A549 (cell line): ENCODE results near the gene PLEKHA4. TPM values are rescaled to one million over a fixed set of nuclear protein-coding genes. Genes with fewer than 3 reads are reported as not detected.

ENCODE experiments used
- ATAC-seq, 2 experiments: fragments of 200-7000 bp in 1 of 2; fragments of >200 bp in 1 of 2; cut with Nextera tagmentation in 1 of 2; cut with Tn5 transposase in 1 of 2; 3 replicates each; pipeline versions ENCODE4 v1.8.0 to v1.9.1; 2018 to 2020; ENCODE audit warnings: mild to moderate bottlenecking in 1 of 2, moderate library complexity in 1 of 2
- CTCF ChIA-PET: fragments of 300-600 bp; sonication (Branson Sonifier 250); formaldehyde crosslinking; extraction: SDS; loops from one replicate; lab custom pipeline; 2021; ENCODE audit warnings: antibody characterized with exemption, inconsistent platforms; lab: Yijun Ruan, JAX
- POLR2A ChIA-PET: fragments of 350-600 bp; formaldehyde crosslinking; extraction: SDS; loops from one replicate; lab custom pipeline; 2021; ENCODE audit warnings: antibody characterized with exemption, inconsistent platforms; lab: Yijun Ruan, JAX
- DNase-seq, 2 experiments: peaks; one replicate each; pipeline versions ENCODE4 v3.0.0 to v3.0.0-alpha.2; 2011 to 2016; ENCODE audit warnings: low read depth in 1 of 2, low spot score in 1 of 2
- FAIRE-seq: peaks from 2 replicates; lab custom pipeline; 2011; peaks lifted over from hg19 to GRCh38; lab: Jason Lieb, UNC
- H3K27ac ChIP-seq, 2 experiments: fragments of >200 bp; sonication (Bioruptor Twin); formaldehyde crosslinking; 3 replicates each; pipeline ENCODE4 v1.5.1; 2016 to 2017
- H3K4me1 ChIP-seq: fragments of >200 bp; sonication (Bioruptor Twin); formaldehyde crosslinking; 3 replicates; pipeline ENCODE4 v1.6.1; 2016
- H3K4me2 ChIP-seq: fragments of >200 bp; sonication (Bioruptor Twin); formaldehyde crosslinking; 3 replicates; pipeline ENCODE4 v1.6.1; 2016
- H3K4me3 ChIP-seq: fragments of >200 bp; sonication (Bioruptor Twin); formaldehyde crosslinking; 3 replicates; pipeline ENCODE4 v1.5.1; 2016
- H3K9me3 ChIP-seq: fragments of >200 bp; sonication (Bioruptor Twin); formaldehyde crosslinking; 3 replicates; pipeline ENCODE4 v1.6.1; 2016
- ATOH8 ChIP-seq: fragments of 250-450 bp; sonication (Bioruptor Pico); IDR thresholded peaks from 2 replicates; pipeline ENCODE4 v1.5.0; 2020; ENCODE audit warnings: low read depth, mild to moderate bottlenecking, moderate library complexity
- CBX8 ChIP-seq: fragments of 200-600 bp; sonication (generic); IDR thresholded peaks from 2 replicates; pipeline ENCODE4 v1.6.1; 2016
- CEBPB ChIP-seq, 2 experiments: fragments of >200 bp in 1 of 2; sonication (Bioruptor Twin) in 1 of 2; formaldehyde crosslinking in 1 of 2; IDR thresholded peaks; 2 replicates each; pipeline ENCODE4 v1.6.1; 2012 to 2016
- CHD2 ChIP-seq: fragments of 150-350 bp; IDR thresholded peaks from 2 replicates; pipeline ENCODE4 v1.6.1; 2014; ENCODE audit warnings: low read length; ENCODE audit not compliant: partially characterized antibody
- CTCF ChIP-seq: fragments of >200 bp; sonication (Bioruptor Twin); formaldehyde crosslinking; IDR thresholded peaks from 3 replicates; pipeline ENCODE4 v1.5.1; 2016
- E2F6 ChIP-seq: IDR thresholded peaks from 2 replicates; pipeline ENCODE4 v1.6.1; 2012; ENCODE audit warnings: low read depth, borderline replicate concordance
- EHF ChIP-seq: fragments of 250-450 bp; sonication (Bioruptor Pico); IDR thresholded peaks from 2 replicates; pipeline ENCODE4 v1.5.0; 2020; ENCODE audit warnings: mild to moderate bottlenecking
- ELK1 ChIP-seq: fragments of 150-350 bp; IDR thresholded peaks from 2 replicates; pipeline ENCODE4 v1.6.1; 2014; ENCODE audit warnings: low read depth, mild to moderate bottlenecking, low read length
- EP300 ChIP-seq, 2 experiments: fragments of >200 bp; sonication (Bioruptor Twin); formaldehyde crosslinking; IDR thresholded peaks; 2 replicates in 1 of 2; 3 replicates in 1 of 2; pipeline ENCODE4 v1.6.1; 2016 to 2017
- FOSB ChIP-seq: fragments of 250-450 bp; sonication (Bioruptor Pico); IDR thresholded peaks from 2 replicates; pipeline ENCODE4 v1.5.0; 2020; ENCODE audit warnings: mild to moderate bottlenecking, moderate library complexity
- FOSL2 ChIP-seq, 2 experiments: fragments of 450-650 bp in 1 of 2; fragments of >200 bp in 1 of 2; sonication (Bioruptor Twin) in 1 of 2; formaldehyde crosslinking; IDR thresholded peaks; 2 replicates each; pipeline versions ENCODE4 v1.5.0 to v1.6.1; 2016 to 2020; ENCODE audit warnings: mild to moderate bottlenecking in 1 of 2, moderate library complexity in 1 of 2
- FOXS1 ChIP-seq: fragments of 250-450 bp; sonication (Bioruptor Pico); IDR thresholded peaks from 2 replicates; pipeline ENCODE4 v1.5.0; 2020; ENCODE audit warnings: mild to moderate bottlenecking, moderate library complexity
- HOXA7 ChIP-seq: fragments of 250-450 bp; sonication (Bioruptor Pico); IDR thresholded peaks from 2 replicates; pipeline ENCODE4 v1.5.0; 2020; ENCODE audit warnings: mild to moderate bottlenecking, moderate library complexity
- JUNB ChIP-seq: fragments of >200 bp; sonication (Bioruptor Twin); formaldehyde crosslinking; IDR thresholded peaks from 2 replicates; pipeline ENCODE4 v1.6.1; 2016
- KDM1A ChIP-seq: fragments of 200-600 bp; sonication (generic); IDR thresholded peaks from 2 replicates; pipeline ENCODE4 v1.6.1; 2016; ENCODE audit warnings: low read depth, mild to moderate bottlenecking
- KDM5A ChIP-seq: fragments of 200-600 bp; sonication (generic); IDR thresholded peaks from 2 replicates; pipeline ENCODE4 v1.6.1; 2016; ENCODE audit warnings: antibody characterized with exemption, mild to moderate bottlenecking
- MAZ ChIP-seq: fragments of 150-350 bp; IDR thresholded peaks from 2 replicates; pipeline ENCODE4 v1.6.1; 2014; ENCODE audit warnings: antibody characterized with exemption, low read depth, low read length, borderline replicate concordance
- NFE2L2 ChIP-seq: fragments of 150-350 bp; conservative IDR thresholded peaks from 2 replicates; pipeline ENCODE4 v1.6.1; 2014; ENCODE audit warnings: low read length
- NR3C1 ChIP-seq: fragments of >200 bp; sonication (Bioruptor Twin); formaldehyde crosslinking; IDR thresholded peaks from 3 replicates; pipeline ENCODE4 v1.6.1; 2017
- POLR2A ChIP-seq: IDR thresholded peaks from 2 replicates; pipeline ENCODE4 v1.6.1; 2012; ENCODE audit warnings: mild to moderate bottlenecking, low read length
- POLR2AphosphoS2 ChIP-seq: conservative IDR thresholded peaks from 2 replicates; pipeline ENCODE4 v1.6.1; 2012; ENCODE audit warnings: low read length, improper control_type of control experiment, inconsistent platforms
- RAD21 ChIP-seq, 2 experiments: fragments of >200 bp in 1 of 2; sonication (Bioruptor Twin) in 1 of 2; formaldehyde crosslinking in 1 of 2; IDR thresholded peaks in 1 of 2; conservative IDR thresholded peaks in 1 of 2; 2 replicates in 1 of 2; 3 replicates in 1 of 2; pipeline ENCODE4 v1.6.1; 2012 to 2018; ENCODE audit warnings: inconsistent platforms in 1 of 2
- RARB ChIP-seq: fragments of 250-450 bp; sonication (Bioruptor Pico); IDR thresholded peaks from 2 replicates; pipeline ENCODE4 v1.8.0; 2021; ENCODE audit warnings: mild to moderate bottlenecking, moderate library complexity
- RCOR1 ChIP-seq: fragments of 150-350 bp; IDR thresholded peaks from 2 replicates; pipeline ENCODE4 v1.6.1; 2014; ENCODE audit warnings: antibody characterized with exemption, low read length, low read depth
- TFCP2L1 ChIP-seq: fragments of 250-450 bp; sonication (Bioruptor Pico); IDR thresholded peaks from 2 replicates; pipeline ENCODE4 v1.5.0; 2021; ENCODE audit warnings: mild to moderate bottlenecking
- TP53 ChIP-seq: fragments of 250-450 bp; sonication (Bioruptor Pico); IDR thresholded peaks from 2 replicates; pipeline ENCODE4 v1.5.0; 2021; ENCODE audit warnings: mild to moderate bottlenecking, moderate library complexity
- ZNF302 ChIP-seq: fragments of 250-450 bp; sonication (Bioruptor Pico); IDR thresholded peaks from 2 replicates; pipeline ENCODE4 v1.9.0; 2021; ENCODE audit warnings: inconsistent platforms, mild to moderate bottlenecking, moderate library complexity
- ZSCAN20 ChIP-seq: fragments of 250-450 bp; sonication (Bioruptor Pico); IDR thresholded peaks from 2 replicates; pipeline ENCODE4 v1.8.0; 2022; ENCODE audit warnings: mild to moderate bottlenecking, moderate library complexity
- WGBS: methylation state at CpG from one replicate; pipeline ENCODE4 v1.1.6; 2017; ENCODE audit errors: missing lambda C conversion rate; 5-methylcytosine and 5-hydroxymethylcytosine counted together
- polyA plus RNA-seq, 4 experiments: library from polyadenylated mRNA; depleted of rRNA in 3 of 4; stranded (reverse); fragments of >200 nt; fragmentation: RNase III in 1 of 4; extraction: RNeasy Plus Mini Kit Qiagen cat#74134 plus additional on column Dnase treatment in 1 of 4; gene quantifications; 2 replicates in 3 of 4; 3 replicates in 1 of 4; pipeline ENCODE4 v1.2.3, GENCODE V29; 2011 to 2017

Gene PLEKHA4
- polyA plus RNA-seq, 2 of the 4 experiments (the other 2 are of a cell fraction) = 0.34 to 0.46 TPM

GRCh38 chr19:48805452-48805851, 63.0 kb downstream of the PLEKHA4 start:
- Histone ChIP-seq H3K4me3 (no peak overlapping the region), H3K9me3 (no peaks in the 10 kb centered on the region), H3K4me1 (peaks cover 2% of the 10 kb centered on the region; the same call in 1 of the 3 replicates), H3K27ac (no peak overlapping the region), H3K4me2 (no peak overlapping the region)
- POLR2A ChIA-PET = interaction anchor here (2.2 kb wide), 1 partner anchor 10 kb away, joined by 9 read pairs; no protein-coding TSS in a partner anchor
- CTCF ChIA-PET = interaction anchor here (0.7 to 9.7 kb wide), 5 partner anchors 9 to 61 kb away, joined by 3 to 138 read pairs (median 14); partner anchors contain the start of gene HSD17B14
- ATAC-seq (no peak), DNase-seq (no peak), FAIRE-seq (no peak)
- 89% methylated on average over 3 of the region's 15 CpGs for WGBS
- TF ChIP-seq FOXS1 (CRISPR knock-in tag) (no peak), ZNF302 (CRISPR knock-in tag) (no peak), RCOR1 (no peak), NFE2L2 (no peak), KDM5A (no peak), TFCP2L1 (CRISPR knock-in tag) (no peak), KDM1A (no peak), RARB (CRISPR knock-in tag) (no peak), POLR2A (no peak), POLR2AphosphoS2 (no peak)

DNA sequence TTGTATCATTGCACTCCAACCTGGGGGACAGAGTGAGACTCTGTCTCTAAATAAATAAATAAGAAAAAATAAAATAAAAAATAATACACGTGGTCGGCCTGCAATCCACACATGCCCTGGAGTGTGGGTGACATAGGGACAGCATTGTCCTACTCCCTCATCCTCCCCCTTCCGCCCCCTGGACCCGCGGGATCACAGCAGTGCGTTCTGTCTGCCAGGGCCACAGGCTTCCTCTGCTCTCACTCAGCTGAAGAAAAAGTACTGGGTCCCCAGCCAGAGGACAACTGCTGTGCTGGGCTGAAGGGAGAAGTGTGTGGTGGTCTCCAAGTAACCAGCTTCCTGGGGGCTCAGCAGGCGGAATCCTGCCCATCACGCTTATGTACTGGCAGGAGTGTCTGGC, 63.9 kb downstream of the PLEKHA4 start:
- Histone ChIP-seq H3K4me3 (no peak overlapping the region), H3K4me2 (no peak overlapping the region), H3K27ac (no peak overlapping the region), H3K4me1 (no peaks in the 10 kb centered on the region), H3K9me3 (no peaks in the 10 kb centered on the region)
- DNase-seq = no peak
- 80% methylated on average over 8 of the region's 8 CpGs for WGBS
- ChIA-PET CTCF (interaction anchor here (0.7 to 9.7 kb wide), 6 partner anchors 8 to 166 kb away, joined by 3 to 138 read pairs (median 12); partner anchors contain the start of gene HSD17B14), POLR2A (no interaction called here)
- TF ChIP-seq POLR2AphosphoS2 (no peak), KDM1A (no peak), HOXA7 (CRISPR knock-in tag) (no peak), FOXS1 (CRISPR knock-in tag) (no peak), ELK1 (no peak), NR3C1 (no peak), ZSCAN20 (CRISPR knock-in tag) (no peak), RAD21 (conservative IDR thresholded peaks at IDR 0.05 in 1 of 2, IDR thresholded peaks at IDR 0.05 in 1 of 2) (no peak), RARB (CRISPR knock-in tag) (no peak), KDM5A (no peak), FOSB (CRISPR knock-in tag) (no peak), MAZ (no peak), TP53 (CRISPR knock-in tag) (no peak)
- FAIRE-seq = no peak
- no peak for ATAC-seq

DNA sequence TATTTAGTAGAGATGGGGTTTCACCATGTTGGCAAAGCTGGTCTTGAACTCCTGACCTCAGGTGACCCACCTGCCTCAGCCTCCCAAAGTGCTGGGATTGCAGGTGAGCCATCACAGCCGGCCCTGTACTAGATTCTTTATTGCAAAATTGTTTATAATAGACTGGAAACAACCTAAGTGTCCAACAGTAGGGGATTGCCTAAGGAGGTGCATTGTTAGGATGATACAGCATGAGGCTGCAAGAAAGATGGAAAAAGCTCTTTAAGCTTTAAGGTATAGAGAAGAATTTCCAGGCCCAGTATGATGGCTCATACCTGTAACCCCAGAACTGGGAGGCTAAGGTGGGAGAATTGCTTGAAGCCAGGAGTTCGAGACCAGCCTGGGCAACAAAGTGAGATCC, 65.8 kb downstream of the PLEKHA4 start:
- no peaks in the 10 kb centered on the region for H3K4me1 ChIP-seq
- no peak overlapping the region for H3K4me3 ChIP-seq
- DNase-seq (no peak), ATAC-seq (no peak), FAIRE-seq (no peak)
- no peak overlapping the region for H3K4me2 ChIP-seq
- H3K9me3 ChIP-seq = no peaks in the 10 kb centered on the region
- TF ChIP-seq E2F6 (no peak), FOSL2 (IDR thresholded peaks at IDR 0.05) (no peak), FOSL2 (CRISPR knock-in tag; IDR thresholded peaks at IDR 0.05) (no peak), CBX8 (no peak), KDM1A (no peak), JUNB (no peak), FOXS1 (CRISPR knock-in tag) (no peak), EP300 (IDR thresholded peaks at IDR 0.05) (no peak), CHD2 (no peak), ATOH8 (CRISPR knock-in tag) (no peak), CEBPB (IDR thresholded peaks at IDR 0.05) (no peak), CTCF (no peak), ELK1 (no peak), POLR2AphosphoS2 (no peak), ZSCAN20 (CRISPR knock-in tag) (no peak), EHF (CRISPR knock-in tag) (no peak), KDM5A (no peak)
- CTCF ChIA-PET = interaction anchor here (1.3 to 10.1 kb wide), 7 partner anchors 7 to 168 kb away, joined by 4 to 138 read pairs (median 25); partner anchors contain the start of genes CA11 and HSD17B14
- POLR2A ChIA-PET = no interaction called here
- no peak overlapping the region for H3K27ac ChIP-seq
- WGBS = 75% methylated on average over 2 of the region's 2 CpGs
